Measurements from ENCODE around the gene WFDC6.

WFDC6 gene

DNA sequence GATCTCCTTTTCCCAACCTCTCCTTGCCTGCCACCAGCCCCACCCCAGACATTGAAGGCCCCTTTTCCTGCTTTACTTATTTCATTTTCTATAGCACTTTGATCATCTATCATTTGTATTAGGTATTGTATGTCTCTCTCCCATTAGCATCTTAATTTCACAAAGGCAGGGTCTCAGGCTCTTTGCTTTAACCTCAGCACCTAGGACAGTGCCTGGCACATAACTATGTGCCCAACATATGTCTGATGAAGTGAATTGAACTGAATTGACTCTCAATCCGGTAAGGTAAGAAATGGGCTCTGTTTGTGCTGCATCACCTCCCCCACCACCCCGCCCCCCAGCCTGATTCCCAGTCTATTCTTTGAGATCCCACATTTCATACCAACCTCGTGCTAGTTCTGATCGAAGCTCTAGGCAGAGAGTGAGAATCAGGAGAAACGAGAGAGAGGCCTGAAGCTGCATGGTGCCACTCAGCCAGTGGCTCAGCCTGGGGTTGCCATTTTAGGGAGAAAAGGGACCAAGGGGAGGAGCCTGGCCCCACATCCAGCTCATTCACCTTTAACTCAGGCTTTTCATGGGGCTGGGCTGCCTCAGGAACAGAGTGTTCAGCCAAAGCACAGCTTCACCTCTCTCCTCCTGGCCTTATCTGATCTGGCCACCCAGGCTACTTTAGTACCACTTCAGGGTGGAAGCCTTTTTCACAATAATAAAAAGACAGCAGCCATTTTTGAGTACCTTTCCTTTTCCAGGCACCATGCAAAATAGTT lies 24.0 kb downstream of the WFDC6 start, which contains the start of gene SPINT3:
Gene SPINT3, minus strand, starts transcription at position 476 of the 767 bp plus-strand sequence. Its CDS starts 14 bp downstream, at position 462.
- Histone ChIP-seq H3K9ac (ENCODE audit: low read depth, low read length, poor library complexity, severe bottlenecking) (no peak within 1 kb of the TSS), H3K36me3 (ENCODE audit: insufficient read depth, low read length) (no peaks in the 10 kb centered on the region), H3F3A (ENCODE audit: low read depth) (no peaks in the 10 kb centered on the region), H3K9me3 (ENCODE audit: insufficient read depth, low read depth, low read length) (no peaks in the 10 kb centered on the region), H3K9me2 (replicated peaks; ENCODE audit: low read depth, low read length) (no peaks in the 10 kb centered on the region), H3K4me1 (ENCODE audit: insufficient read depth, low read length, poor library complexity, severe bottlenecking) (no peaks in the 10 kb centered on the region), H2AFZ (ENCODE audit: low read length) (no peak within 1 kb of the TSS), H4K20me1 (ENCODE audit: insufficient read depth, low read length, poor library complexity, severe bottlenecking) (no peaks in the 10 kb centered on the region), H3K4me3 (ENCODE audit: low read length, poor library complexity, severe bottlenecking) (no peak within 1 kb of the TSS), H3K4me2 (ENCODE audit: low read depth, low read length, poor library complexity, severe bottlenecking) (no peak within 1 kb of the TSS), H3K79me2 (ENCODE audit: insufficient read depth, low read length) (no peaks in the 10 kb centered on the region), H3K27me3 (ENCODE audit: insufficient read depth, low read length, poor library complexity, severe bottlenecking) (no peaks in the 10 kb centered on the region)
- no peak for TF ChIP-seq EZH2phosphoT487 (IDR thresholded peaks at IDR 0.05; ENCODE audit: borderline replicate concordance)
- TF ChIP-seq, protein P1, sequence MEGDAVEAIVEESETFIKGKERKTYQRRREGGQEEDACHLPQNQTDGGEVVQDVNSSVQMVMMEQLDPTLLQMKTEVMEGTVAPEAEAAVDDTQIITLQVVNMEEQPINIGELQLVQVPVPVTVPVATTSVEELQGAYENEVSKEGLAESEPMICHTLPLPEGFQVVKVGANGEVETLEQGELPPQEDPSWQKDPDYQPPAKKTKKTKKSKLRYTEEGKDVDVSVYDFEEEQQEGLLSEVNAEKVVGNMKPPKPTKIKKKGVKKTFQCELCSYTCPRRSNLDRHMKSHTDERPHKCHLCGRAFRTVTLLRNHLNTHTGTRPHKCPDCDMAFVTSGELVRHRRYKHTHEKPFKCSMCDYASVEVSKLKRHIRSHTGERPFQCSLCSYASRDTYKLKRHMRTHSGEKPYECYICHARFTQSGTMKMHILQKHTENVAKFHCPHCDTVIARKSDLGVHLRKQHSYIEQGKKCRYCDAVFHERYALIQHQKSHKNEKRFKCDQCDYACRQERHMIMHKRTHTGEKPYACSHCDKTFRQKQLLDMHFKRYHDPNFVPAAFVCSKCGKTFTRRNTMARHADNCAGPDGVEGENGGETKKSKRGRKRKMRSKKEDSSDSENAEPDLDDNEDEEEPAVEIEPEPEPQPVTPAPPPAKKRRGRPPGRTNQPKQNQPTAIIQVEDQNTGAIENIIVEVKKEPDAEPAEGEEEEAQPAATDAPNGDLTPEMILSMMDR (conservative IDR thresholded peaks at IDR 0.05; ENCODE audit: low read length): no peak

DNA sequence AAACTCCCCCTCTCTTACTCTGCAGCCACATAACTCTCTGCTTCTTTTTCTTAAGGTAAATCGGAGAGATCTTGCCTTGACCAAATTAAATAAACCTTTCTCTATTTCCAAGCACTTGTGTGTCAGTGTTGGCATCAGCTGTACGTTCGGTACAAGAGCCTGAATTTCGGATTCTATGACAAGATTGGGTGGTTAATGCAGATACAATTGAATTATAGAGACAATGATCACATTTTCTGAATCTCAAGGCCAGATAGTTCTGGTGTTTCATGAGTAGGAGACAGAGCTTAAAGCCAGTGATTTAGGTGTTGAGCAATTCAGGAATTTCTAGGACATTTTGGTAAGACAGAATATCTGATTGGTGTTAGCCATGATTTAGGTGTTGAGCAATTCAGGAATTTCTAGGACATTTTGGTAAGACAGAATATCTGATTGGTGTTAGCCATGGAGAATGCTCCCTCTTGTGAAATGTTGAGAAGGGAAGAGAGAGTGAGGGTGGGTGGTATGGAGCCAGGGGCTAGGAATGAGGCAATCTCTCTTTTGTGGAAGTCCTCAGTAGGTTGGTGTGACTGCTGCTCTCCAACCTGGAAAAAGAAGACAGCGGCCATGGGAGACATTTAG lies 28.9 kb downstream of the WFDC6 start:
- H3K9me3 ChIP-seq (ENCODE audit: insufficient read depth, low read depth, low read length): no peaks in the 10 kb centered on the region
- TF ChIP-seq EZH2phosphoT487 (IDR thresholded peaks at IDR 0.05; ENCODE audit: borderline replicate concordance): no peak
- TF ChIP-seq, protein P1 (conservative IDR thresholded peaks at IDR 0.05; ENCODE audit: low read length): no peak
- H4K20me1 ChIP-seq (ENCODE audit: insufficient read depth, low read length, poor library complexity, severe bottlenecking): no peaks in the 10 kb centered on the region
- H3K4me2 ChIP-seq (ENCODE audit: low read depth, low read length, poor library complexity, severe bottlenecking): no peak overlapping the region
- no peaks in the 10 kb centered on the region for H3F3A ChIP-seq (ENCODE audit: low read depth)
- H3K9me2 ChIP-seq (replicated peaks; ENCODE audit: low read depth, low read length): no peaks in the 10 kb centered on the region
- H3K27me3 ChIP-seq (ENCODE audit: insufficient read depth, low read length, poor library complexity, severe bottlenecking): no peaks in the 10 kb centered on the region
- H3K9ac ChIP-seq (ENCODE audit: low read depth, low read length, poor library complexity, severe bottlenecking): no peak overlapping the region
- H3K4me1 ChIP-seq (ENCODE audit: insufficient read depth, low read length, poor library complexity, severe bottlenecking): no peaks in the 10 kb centered on the region
- H2AFZ ChIP-seq (ENCODE audit: low read length): no peak overlapping the region
- H3K4me3 ChIP-seq (ENCODE audit: low read length, poor library complexity, severe bottlenecking): no peak overlapping the region
- H3K36me3 ChIP-seq (ENCODE audit: insufficient read depth, low read length): no peaks in the 10 kb centered on the region
- H3K79me2 ChIP-seq (ENCODE audit: insufficient read depth, low read length): no peaks in the 10 kb centered on the region

DNA sequence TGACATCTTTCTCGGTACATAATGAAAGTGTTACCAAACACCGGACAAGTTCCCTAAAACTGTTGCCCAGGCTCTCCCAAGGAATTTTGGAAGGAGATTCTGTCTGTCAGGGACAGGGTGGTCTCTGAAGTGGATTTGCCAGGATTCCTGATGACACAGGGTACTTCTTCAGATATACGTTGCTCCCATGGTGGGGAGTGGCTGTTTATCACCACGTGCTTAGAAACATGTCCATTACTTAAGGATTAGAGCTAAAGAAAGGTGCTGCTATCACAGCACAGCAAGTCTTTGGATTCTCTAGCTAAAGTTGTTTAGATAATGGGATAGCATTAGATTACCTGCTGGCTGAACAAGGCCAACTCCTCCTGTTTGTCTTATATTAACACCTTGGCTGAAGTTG lies 30.2 kb downstream of the WFDC6 start:
- Histone ChIP-seq H3K9me3 (ENCODE audit: insufficient read depth, low read depth, low read length) (no peaks in the 10 kb centered on the region), H2AFZ (ENCODE audit: low read length) (no peak overlapping the region), H4K20me1 (ENCODE audit: insufficient read depth, low read length, poor library complexity, severe bottlenecking) (no peaks in the 10 kb centered on the region), H3K4me2 (ENCODE audit: low read depth, low read length, poor library complexity, severe bottlenecking) (no peak overlapping the region), H3K4me1 (ENCODE audit: insufficient read depth, low read length, poor library complexity, severe bottlenecking) (no peaks in the 10 kb centered on the region), H3K9ac (ENCODE audit: low read depth, low read length, poor library complexity, severe bottlenecking) (no peak overlapping the region), H3K36me3 (ENCODE audit: insufficient read depth, low read length) (no peaks in the 10 kb centered on the region), H3K79me2 (ENCODE audit: insufficient read depth, low read length) (no peaks in the 10 kb centered on the region), H3K9me2 (replicated peaks; ENCODE audit: low read depth, low read length) (no peaks in the 10 kb centered on the region), H3K27me3 (ENCODE audit: insufficient read depth, low read length, poor library complexity, severe bottlenecking) (no peaks in the 10 kb centered on the region), H3F3A (ENCODE audit: low read depth) (no peaks in the 10 kb centered on the region), H3K4me3 (ENCODE audit: low read length, poor library complexity, severe bottlenecking) (no peak overlapping the region)
- TF ChIP-seq EZH2phosphoT487 (IDR thresholded peaks at IDR 0.05; ENCODE audit: borderline replicate concordance): no peak
- TF ChIP-seq, protein P1 (conservative IDR thresholded peaks at IDR 0.05; ENCODE audit: low read length): no peak
